Neural progenitor cell (in vitro differentiated cells): ENCODE results near the gene MFSD11. TPM values are rescaled to one million over a fixed set of nuclear protein-coding genes. Genes with fewer than 3 reads are reported as not detected.
A peak's percentile ranks its signal among the peaks of the same experiment; 100 is the strongest.

Experiments
- DNase-seq: peaks from one replicate; pipeline ENCODE4 v3.0.0-alpha.2; 2016; ENCODE audit warnings: low spot score
- H2AFZ ChIP-seq: fragments of 200-600 bp; sonication (generic); replicated peaks from 2 replicates; pipeline ENCODE4 v1.6.1; 2016; ENCODE audit warnings: antibody characterized with exemption
- H3F3A ChIP-seq: fragments of 200-600 bp; sonication (generic); 2 replicates; pipeline ENCODE4 v1.6.1; 2016; ENCODE audit warnings: antibody characterized with exemption, low read depth
- H3K27ac ChIP-seq: fragments of 200-600 bp; sonication (generic); 2 replicates; pipeline ENCODE4 v1.5.1; 2016; ENCODE audit warnings: mild to moderate bottlenecking
- H3K27me3 ChIP-seq: fragments of 200-600 bp; sonication (generic); 2 replicates; pipeline ENCODE4 v1.6.1; 2016; ENCODE audit warnings: mild to moderate bottlenecking, moderate library complexity
- H3K36me3 ChIP-seq: fragments of 200-600 bp; sonication (generic); 2 replicates; pipeline ENCODE4 v1.5.1; 2016
- H3K4me1 ChIP-seq: fragments of 200-600 bp; sonication (generic); 2 replicates; pipeline ENCODE4 v1.6.1; 2016; ENCODE audit warnings: mixed run types
- H3K4me2 ChIP-seq: fragments of 200-600 bp; sonication (generic); 2 replicates; pipeline ENCODE4 v1.6.1; 2016
- H3K4me3 ChIP-seq: fragments of 200-600 bp; sonication (generic); 2 replicates; pipeline ENCODE4 v1.5.1; 2016
- H3K79me2 ChIP-seq: fragments of 200-600 bp; sonication (generic); 2 replicates; pipeline ENCODE4 v1.6.1; 2016; ENCODE audit warnings: low read depth
- H3K9ac ChIP-seq: fragments of 200-600 bp; sonication (generic); 2 replicates; pipeline ENCODE4 v1.6.1; 2016
- H3K9me3 ChIP-seq: fragments of 200-600 bp; sonication (generic); 2 replicates; pipeline ENCODE4 v1.5.1; 2016; ENCODE audit warnings: low read depth
- H4K20me1 ChIP-seq: fragments of 200-600 bp; sonication (generic); 2 replicates; pipeline ENCODE4 v1.6.1; 2016; ENCODE audit warnings: low read depth
- H3K27ac Mint-ChIP-seq: 3 replicates; pipeline ENCODE4 v1.8.0; 2021; ENCODE audit warnings: mixed read lengths
- H3K27me3 Mint-ChIP-seq: 2 replicates; pipeline ENCODE4 v1.8.0; 2022; ENCODE audit warnings: low read depth, mild to moderate bottlenecking, inconsistent platforms, moderate library complexity, mixed read lengths; ENCODE audit not compliant: insufficient read depth
- H3K36me3 Mint-ChIP-seq: 3 replicates; pipeline ENCODE4 v1.8.0; 2021; ENCODE audit warnings: mixed read lengths
- H3K4me1 Mint-ChIP-seq: 3 replicates; pipeline ENCODE4 v1.8.0; 2021; ENCODE audit warnings: mixed read lengths
- H3K4me3 Mint-ChIP-seq: 3 replicates; pipeline ENCODE4 v1.8.0; 2021; ENCODE audit warnings: mild to moderate bottlenecking, moderate library complexity, mixed read lengths
- H3K9me3 Mint-ChIP-seq: 3 replicates; pipeline ENCODE4 v1.8.0; 2020; ENCODE audit warnings: mixed read lengths
- CTCF ChIP-seq: fragments of 200-600 bp; sonication (generic); IDR thresholded peaks from 2 replicates; pipeline ENCODE4 v1.5.1; 2017; ENCODE audit warnings: antibody characterized with exemption, mild to moderate bottlenecking
- EZH2 ChIP-seq: fragments of 200-600 bp; sonication (generic); IDR thresholded peaks from 2 replicates; pipeline ENCODE4 v1.6.1; 2017; ENCODE audit warnings: antibody characterized with exemption, mild to moderate bottlenecking, moderate library complexity
- EZH2phosphoT487 ChIP-seq: fragments of 200-600 bp; sonication (generic); IDR thresholded peaks from 2 replicates; pipeline ENCODE4 v1.6.1; 2017; ENCODE audit warnings: antibody characterized with exemption
- total RNA-seq: library from RNA; depleted of rRNA; stranded (reverse); fragments of >200 nt; gene quantifications from 2 replicates; pipeline ENCODE4 v1.2.3, GENCODE V29; 2015; ENCODE audit warnings: low replicate concordance

MFSD11 gene
- total RNA-seq, 1 donor from 2014 or later: 25.7 TPM

GRCh38 chr17:76723812-76724211 lies 14.1 kb upstream of the MFSD11 start:
- Mint-ChIP-seq H3K36me3 (peaks cover 28% of the 10 kb centered on the region), H3K9me3 (no peaks in the 10 kb centered on the region), H3K4me1 (peaks cover 15% of the 10 kb centered on the region), H3K4me3 (peak overlapping the region; percentile 13), H3K27ac (no peak overlapping the region), H3K27me3 (peaks cover 3% of the 10 kb centered on the region)
- Histone ChIP-seq H3K79me2 (peaks cover 35% of the 10 kb centered on the region), H4K20me1 (peaks cover 12% of the 10 kb centered on the region), H3K4me1 (peaks cover 6% of the 10 kb centered on the region), H2AFZ (no peak overlapping the region), H3K9me3 (no peaks in the 10 kb centered on the region), H3K4me3 (no peak overlapping the region), H3K27me3 (no peaks in the 10 kb centered on the region), H3K9ac (no peak overlapping the region), H3F3A (peaks cover 15% of the 10 kb centered on the region), H3K4me2 (no peak overlapping the region), H3K27ac (no peak overlapping the region), H3K36me3 (no peaks in the 10 kb centered on the region)
- no peak for TF ChIP-seq EZH2phosphoT487
- TF ChIP-seq EZH2: no peak
- no peak for DNase-seq

DNA sequence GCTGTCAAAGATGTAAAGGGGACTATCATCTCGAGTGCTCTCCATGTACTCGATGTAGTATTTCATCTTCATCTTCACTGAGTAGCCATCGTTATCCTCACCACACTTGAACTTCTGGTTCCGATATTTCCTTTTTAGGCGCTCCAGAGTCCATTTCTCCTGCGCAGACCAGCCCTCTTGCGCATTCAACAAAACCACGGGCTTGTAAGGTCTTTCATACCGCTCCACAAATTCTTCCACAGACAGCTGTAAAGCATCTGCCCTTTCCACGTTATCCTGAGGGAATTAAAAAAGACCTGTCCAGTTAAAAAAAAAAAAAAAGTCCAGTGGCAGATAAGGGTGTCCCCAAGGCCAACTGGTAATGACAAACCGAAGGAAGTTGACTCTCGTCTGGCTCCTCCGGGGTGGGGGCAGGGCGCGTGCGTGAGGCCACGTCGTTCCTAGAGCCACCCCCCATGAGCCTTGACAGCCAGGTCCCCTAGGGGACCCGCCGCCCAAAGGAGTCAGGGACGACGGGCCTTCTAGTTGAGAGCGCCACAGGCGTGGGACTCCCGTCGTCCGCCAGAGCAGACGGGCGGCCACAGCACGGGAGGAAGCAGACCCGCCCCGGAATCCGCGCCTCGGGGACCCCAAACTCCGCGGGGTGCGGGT lies 12.2 kb upstream of the MFSD11 start:
- Histone ChIP-seq H3K4me2 (peak overlapping the region; percentile 90), H3K27ac (peak overlapping the region; percentile 84), H2AFZ (peak overlapping the region; percentile 44), H4K20me1 (peaks cover 12% of the 10 kb centered on the region), H3K79me2 (peaks cover 49% of the 10 kb centered on the region), H3K4me3 (peak overlapping the region; percentile 90), H3K9me3 (no peaks in the 10 kb centered on the region), H3F3A (peaks cover 23% of the 10 kb centered on the region), H3K9ac (peak overlapping the region; percentile 54), H3K36me3 (no peaks in the 10 kb centered on the region), H3K4me1 (peaks cover 6% of the 10 kb centered on the region), H3K27me3 (no peaks in the 10 kb centered on the region)
- H3K9me3 Mint-ChIP-seq: no peaks in the 10 kb centered on the region
- no peak for DNase-seq
- peaks cover 22% of the 10 kb centered on the region for H3K36me3 Mint-ChIP-seq
- H3K27me3 Mint-ChIP-seq: peaks cover 5% of the 10 kb centered on the region
- no peak for TF ChIP-seq CTCF
- no peak for TF ChIP-seq EZH2phosphoT487
- no peak for TF ChIP-seq EZH2
- H3K4me1 Mint-ChIP-seq: peaks cover 18% of the 10 kb centered on the region
- H3K4me3 Mint-ChIP-seq: peak overlapping the region; percentile 95
- H3K27ac Mint-ChIP-seq: no peak overlapping the region

DNA sequence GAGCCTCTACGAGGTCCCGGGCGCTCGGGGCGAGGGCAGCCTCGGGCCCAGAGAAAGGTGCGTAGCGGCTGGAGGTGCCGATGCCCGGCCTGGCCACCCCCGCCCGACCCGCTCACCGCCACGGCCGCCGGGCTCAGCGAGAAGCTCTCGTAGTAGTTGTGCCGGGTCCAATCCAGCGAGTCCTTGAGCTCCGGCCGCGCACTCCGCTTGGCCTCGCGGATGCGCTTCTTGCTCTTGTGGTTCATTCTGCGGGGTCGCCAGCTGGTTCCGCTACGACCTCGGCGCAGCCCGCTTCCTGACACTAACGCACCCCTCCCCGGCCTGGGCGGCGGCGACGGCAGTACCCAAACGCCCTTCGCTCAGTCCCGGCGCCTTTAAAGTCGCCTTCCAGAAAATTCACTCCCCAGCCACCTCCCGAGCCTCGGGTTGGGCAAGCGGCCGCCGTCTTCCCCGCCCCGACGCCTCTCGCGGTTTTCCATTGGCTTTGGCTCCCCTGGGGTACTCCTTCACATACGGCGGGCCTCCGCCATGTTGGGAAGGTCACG lies 11.6 kb upstream of the MFSD11 start, which contains the start of gene JMJD6:
TSS of gene JMJD6 (minus strand) at position 376 of the 545 bp plus-strand sequence. CDS start at position 245, 131 bp downstream.
- H3K27ac ChIP-seq: peak within 1 kb of the TSS; percentile 98
- peak within 1 kb of the TSS; percentile 51 for H2AFZ ChIP-seq
- H3K79me2 ChIP-seq: peaks cover 53% of the 10 kb centered on the region
- peaks cover 6% of the 10 kb centered on the region for H3K4me1 ChIP-seq
- H3K4me3 Mint-ChIP-seq: peak within 1 kb of the TSS; percentile 95
- H3K4me2 ChIP-seq: peak within 1 kb of the TSS; percentile 90
- H3K9ac ChIP-seq: peak within 1 kb of the TSS; percentile 94
- TF ChIP-seq EZH2phosphoT487 (no peak), EZH2 (no peak), CTCF (no peak)
- H3K27me3 Mint-ChIP-seq: peaks cover 5% of the 10 kb centered on the region
- no peaks in the 10 kb centered on the region for H3K9me3 Mint-ChIP-seq
- H3F3A ChIP-seq: peaks cover 27% of the 10 kb centered on the region
- peaks cover 12% of the 10 kb centered on the region for H4K20me1 ChIP-seq
- DNase-seq: peak; percentile 98
- H3K4me1 Mint-ChIP-seq: peaks cover 18% of the 10 kb centered on the region
- H3K27me3 ChIP-seq: no peaks in the 10 kb centered on the region
- H3K9me3 ChIP-seq: no peaks in the 10 kb centered on the region
- peaks cover 19% of the 10 kb centered on the region for H3K36me3 Mint-ChIP-seq
- no peaks in the 10 kb centered on the region for H3K36me3 ChIP-seq
- H3K4me3 ChIP-seq: peak within 1 kb of the TSS; percentile 90
- H3K27ac Mint-ChIP-seq: peak within 1 kb of the TSS; percentile 82
